Measurements from ENCODE around the gene MAMLD1. TPM values are rescaled to one million over a fixed set of nuclear protein-coding genes. Genes with fewer than 3 reads are reported as not detected.
A peak's percentile ranks its signal among the peaks of the same experiment; 100 is the strongest.

Gene MAMLD1
- polyA plus RNA-seq, 1 donor (not counting 4 experiments of a cell fraction or from before 2014, with no cell fraction given): 0.98 TPM

DNA sequence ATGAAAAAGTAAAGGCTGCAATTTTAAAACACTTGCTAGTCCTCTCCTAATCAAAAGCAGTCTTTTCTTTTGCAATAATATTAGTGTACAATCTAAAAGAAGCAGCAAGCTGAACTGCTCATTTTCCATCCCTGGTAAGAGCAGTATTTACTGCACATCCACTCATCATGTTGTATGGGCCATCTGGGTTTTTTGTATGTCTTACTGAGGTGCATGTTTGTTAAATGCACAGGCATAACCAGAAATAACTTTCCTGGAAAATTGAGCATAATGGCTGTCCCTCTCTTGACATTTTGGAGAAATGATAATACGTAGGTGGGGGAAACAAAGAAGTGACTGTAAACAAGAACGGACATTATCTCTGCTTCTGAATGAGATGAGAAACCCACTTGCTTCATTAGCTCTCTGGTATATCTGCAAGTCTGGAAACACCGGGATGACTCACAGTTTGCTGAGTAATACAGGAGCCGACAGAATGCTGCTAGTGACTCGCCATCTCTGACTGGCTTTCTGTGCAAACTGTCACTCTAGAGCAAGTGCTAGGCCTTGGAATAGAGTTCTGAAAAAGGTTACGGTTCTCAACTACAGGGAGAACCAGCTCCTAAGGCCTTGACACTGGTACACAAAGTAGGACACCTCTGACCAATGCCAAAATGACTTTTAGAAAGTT, 119.6 kb downstream of the MAMLD1 start:
- no peak overlapping the region for H2AFZ ChIP-seq (ENCODE audit: control insufficient read depth, low read length)
- H3K27ac ChIP-seq (ENCODE audit: control insufficient read depth, insufficient read depth, low read length): no peak overlapping the region
- peaks cover 4% of the 10 kb centered on the region for H3K4me1 ChIP-seq (ENCODE audit: control insufficient read depth, extremely low read depth, insufficient read depth, low read length)
- H3K9me3 ChIP-seq (ENCODE audit: control insufficient read depth, low read depth, low read length): no peaks in the 10 kb centered on the region
- no peaks in the 10 kb centered on the region for H3K36me3 ChIP-seq (ENCODE audit: control insufficient read depth in 2 of 2, extremely low read depth in 1 of 2, insufficient read depth in 2 of 2, low read length in 2 of 2)
- peak; percentile 81 for FAIRE-seq
- no peaks in the 10 kb centered on the region for H4K20me1 ChIP-seq (ENCODE audit: control insufficient read depth, extremely low read depth, insufficient read depth, low read length)
- H3K4me2 ChIP-seq (ENCODE audit: control insufficient read depth, extremely low read depth, insufficient read depth, low read depth, low read length): no peak overlapping the region
- DNase-seq (ENCODE audit: low read depth, low spot score): no peak
- TF ChIP-seq, protein P1, sequence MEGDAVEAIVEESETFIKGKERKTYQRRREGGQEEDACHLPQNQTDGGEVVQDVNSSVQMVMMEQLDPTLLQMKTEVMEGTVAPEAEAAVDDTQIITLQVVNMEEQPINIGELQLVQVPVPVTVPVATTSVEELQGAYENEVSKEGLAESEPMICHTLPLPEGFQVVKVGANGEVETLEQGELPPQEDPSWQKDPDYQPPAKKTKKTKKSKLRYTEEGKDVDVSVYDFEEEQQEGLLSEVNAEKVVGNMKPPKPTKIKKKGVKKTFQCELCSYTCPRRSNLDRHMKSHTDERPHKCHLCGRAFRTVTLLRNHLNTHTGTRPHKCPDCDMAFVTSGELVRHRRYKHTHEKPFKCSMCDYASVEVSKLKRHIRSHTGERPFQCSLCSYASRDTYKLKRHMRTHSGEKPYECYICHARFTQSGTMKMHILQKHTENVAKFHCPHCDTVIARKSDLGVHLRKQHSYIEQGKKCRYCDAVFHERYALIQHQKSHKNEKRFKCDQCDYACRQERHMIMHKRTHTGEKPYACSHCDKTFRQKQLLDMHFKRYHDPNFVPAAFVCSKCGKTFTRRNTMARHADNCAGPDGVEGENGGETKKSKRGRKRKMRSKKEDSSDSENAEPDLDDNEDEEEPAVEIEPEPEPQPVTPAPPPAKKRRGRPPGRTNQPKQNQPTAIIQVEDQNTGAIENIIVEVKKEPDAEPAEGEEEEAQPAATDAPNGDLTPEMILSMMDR (optimal IDR thresholded peaks at IDR 0.05 in 1 of 3, IDR thresholded peaks at IDR 0.05 in 1 of 3, conservative IDR thresholded peaks at IDR 0.05 in 1 of 3; ENCODE audit: extremely low read depth in 1 of 3, insufficient read depth in 2 of 3, low read length in 3 of 3): no peak
- no peak for TF ChIP-seq EZH2 (IDR thresholded peaks at IDR 0.05; ENCODE audit: low read length)
- H3K79me2 ChIP-seq (ENCODE audit: control insufficient read depth, insufficient read depth, low read length): no peaks in the 10 kb centered on the region
- H3K9ac ChIP-seq (ENCODE audit: control insufficient read depth, extremely low read depth, insufficient read depth, low read length): no peak overlapping the region
- dilution Hi-C loops (cut with MboI; ENCODE audit: extremely low pct_ligation_motif_present, low sequenced_read_pairs): no loop called here
- H3K9me1 ChIP-seq (ENCODE audit: control insufficient read depth, extremely low read depth, insufficient read depth, low read length): no peaks in the 10 kb centered on the region
- no peaks in the 10 kb centered on the region for H3K27me3 ChIP-seq (ENCODE audit: control insufficient read depth, extremely low read depth, insufficient read depth, low read length)
- no peak overlapping the region for H3K4me3 ChIP-seq (ENCODE audit: control insufficient read depth in 2 of 3, extremely low read depth in 1 of 3, insufficient read depth in 2 of 3, low read depth in 1 of 3, low read length in 3 of 3)

DNA sequence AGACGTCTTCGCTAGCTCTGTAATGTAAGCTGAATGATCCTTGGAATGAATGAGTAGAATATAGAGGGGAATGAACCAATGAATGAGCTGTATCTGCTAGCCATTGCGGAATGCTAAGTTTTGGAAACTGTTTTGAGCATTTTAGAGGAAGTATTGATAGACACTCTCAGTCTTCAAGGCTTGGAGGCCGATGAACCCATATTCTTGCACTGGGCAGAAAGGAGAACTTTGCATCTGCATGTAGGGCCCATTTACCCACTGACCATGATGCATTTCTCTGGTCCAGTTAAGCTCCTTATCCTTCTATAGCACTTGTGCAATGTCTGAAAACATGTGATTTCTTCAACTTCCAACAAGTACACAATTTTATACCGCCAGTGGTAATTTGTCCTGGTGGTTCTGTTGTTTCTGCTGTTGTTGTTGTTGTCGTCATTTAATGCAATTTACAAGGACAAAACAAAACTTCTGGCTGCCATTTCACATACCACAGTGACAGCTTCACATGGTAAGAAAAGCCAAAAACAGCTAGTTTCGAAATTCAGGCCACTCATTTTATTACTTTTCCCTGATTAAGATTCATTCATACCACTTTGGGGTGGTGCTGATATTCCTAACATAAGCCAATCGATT, 120.4 kb downstream of the MAMLD1 start:
- Histone ChIP-seq H3K9me1 (ENCODE audit: control insufficient read depth, extremely low read depth, insufficient read depth, low read length) (no peaks in the 10 kb centered on the region), H3K36me3 (ENCODE audit: control insufficient read depth in 2 of 2, extremely low read depth in 1 of 2, insufficient read depth in 2 of 2, low read length in 2 of 2) (no peaks in the 10 kb centered on the region), H3K27me3 (ENCODE audit: control insufficient read depth, extremely low read depth, insufficient read depth, low read length) (no peaks in the 10 kb centered on the region), H2AFZ (ENCODE audit: control insufficient read depth, low read length) (no peak overlapping the region), H3K4me1 (ENCODE audit: control insufficient read depth, extremely low read depth, insufficient read depth, low read length) (peaks cover 4% of the 10 kb centered on the region), H3K4me3 (ENCODE audit: control insufficient read depth in 2 of 3, extremely low read depth in 1 of 3, insufficient read depth in 2 of 3, low read depth in 1 of 3, low read length in 3 of 3) (no peak overlapping the region), H3K79me2 (ENCODE audit: control insufficient read depth, insufficient read depth, low read length) (no peaks in the 10 kb centered on the region), H4K20me1 (ENCODE audit: control insufficient read depth, extremely low read depth, insufficient read depth, low read length) (no peaks in the 10 kb centered on the region), H3K4me2 (ENCODE audit: control insufficient read depth, extremely low read depth, insufficient read depth, low read depth, low read length) (no peak overlapping the region), H3K9me3 (ENCODE audit: control insufficient read depth, low read depth, low read length) (no peaks in the 10 kb centered on the region), H3K27ac (ENCODE audit: control insufficient read depth, insufficient read depth, low read length) (no peak overlapping the region), H3K9ac (ENCODE audit: control insufficient read depth, extremely low read depth, insufficient read depth, low read length) (no peak overlapping the region)
- dilution Hi-C loops (cut with MboI; ENCODE audit: extremely low pct_ligation_motif_present, low sequenced_read_pairs): no loop called here
- no peak for DNase-seq (ENCODE audit: low read depth, low spot score)
- FAIRE-seq: no peak
- no peak for TF ChIP-seq EZH2 (IDR thresholded peaks at IDR 0.05; ENCODE audit: low read length)
- TF ChIP-seq, protein P1 (optimal IDR thresholded peaks at IDR 0.05 in 1 of 3, IDR thresholded peaks at IDR 0.05 in 1 of 3, conservative IDR thresholded peaks at IDR 0.05 in 1 of 3; ENCODE audit: extremely low read depth in 1 of 3, insufficient read depth in 2 of 3, low read length in 3 of 3): no peak

Data from keratinocyte (primary cell).